Fibroblast of peridontal ligament (primary cell): ENCODE results near the gene SAP30.
A peak's percentile ranks its signal among the peaks of the same experiment; 100 is the strongest.

ENCODE experiments used
- DNase-seq: peaks from one replicate; pipeline ENCODE4 v3.0.0-alpha.2; 2010; ENCODE audit errors: extremely low read depth

The SAP30 gene

DNA sequence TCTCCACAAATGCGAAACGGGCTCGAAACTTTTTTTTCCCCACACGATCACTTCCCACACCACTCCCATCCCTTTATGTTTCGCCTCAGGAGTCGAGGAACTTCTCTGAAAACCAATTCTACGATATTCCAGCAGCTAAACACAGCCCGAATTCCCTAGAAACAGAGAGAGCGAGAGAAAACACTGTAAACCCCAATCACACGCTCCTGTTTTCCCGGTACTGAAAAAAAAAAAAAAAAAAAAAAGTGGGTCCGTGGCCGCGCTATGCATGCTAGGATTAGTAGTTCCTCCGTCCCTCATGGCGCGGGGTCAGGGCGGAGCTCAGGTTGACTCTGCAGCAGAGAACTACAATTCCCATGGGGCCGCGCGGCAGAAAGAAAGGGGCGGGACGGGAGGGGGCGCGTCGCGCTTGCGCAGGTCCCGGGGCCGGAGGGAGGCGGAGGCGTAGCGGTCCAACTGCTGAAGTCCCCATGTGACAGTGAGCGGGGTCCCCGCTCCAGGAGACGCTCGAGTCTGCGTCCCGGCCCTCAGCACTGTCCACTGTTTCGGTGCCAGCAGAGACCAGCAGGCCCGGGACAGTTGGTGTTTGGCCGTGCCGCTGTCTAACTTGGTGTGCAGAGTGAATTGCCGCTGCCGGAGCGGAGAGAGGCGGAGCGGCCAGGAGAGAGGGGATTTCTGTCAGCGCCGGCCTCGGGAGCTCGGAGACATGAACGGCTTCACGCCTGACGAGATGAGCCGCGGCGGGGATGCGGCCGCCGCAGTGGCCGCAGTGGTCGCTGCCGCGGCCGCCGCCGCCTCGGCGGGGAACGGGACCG, at the start of gene SAP30:
Gene SAP30 (plus strand): TSS at position 478 of the 815 bp plus-strand sequence. CDS start 229 bp downstream, at position 707.
- peak; percentile 98 for DNase-seq

- no peak for DNase-seq
These were observed 45.6 kb upstream of the SAP30 start for GRCh38 chr4:173325007-173325736.

DNA sequence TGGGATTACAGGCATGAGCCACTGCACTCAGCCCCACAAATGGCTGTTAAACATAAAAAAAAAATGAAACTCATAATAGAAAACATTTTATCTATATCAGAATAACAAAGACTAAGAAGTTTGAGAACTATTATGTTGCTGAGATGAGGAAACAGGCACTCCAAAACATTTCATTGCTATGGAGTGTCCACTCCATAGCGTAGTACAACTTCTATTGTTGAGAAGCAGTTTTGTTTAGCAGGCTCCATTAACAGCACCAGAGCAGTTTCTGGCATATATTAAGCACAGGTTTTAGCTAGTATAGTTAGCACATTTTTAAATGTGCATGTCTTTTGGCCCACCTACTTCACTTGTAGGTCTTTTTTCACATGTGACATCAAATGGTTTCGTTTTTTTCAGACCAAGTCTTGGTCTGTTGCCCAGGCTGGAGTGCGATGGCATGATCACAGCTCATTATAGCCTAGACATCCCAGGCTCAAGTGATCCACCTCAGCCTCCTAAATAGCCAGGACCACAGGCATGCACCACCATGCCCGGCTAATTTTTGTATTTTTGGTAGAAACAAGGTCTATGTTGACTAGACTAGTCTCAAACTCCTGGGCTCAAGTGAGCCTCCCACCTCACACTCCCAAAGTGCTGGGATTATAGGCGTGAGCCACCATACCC, 42.4 kb upstream of the SAP30 start:
- no peak for DNase-seq

DNA sequence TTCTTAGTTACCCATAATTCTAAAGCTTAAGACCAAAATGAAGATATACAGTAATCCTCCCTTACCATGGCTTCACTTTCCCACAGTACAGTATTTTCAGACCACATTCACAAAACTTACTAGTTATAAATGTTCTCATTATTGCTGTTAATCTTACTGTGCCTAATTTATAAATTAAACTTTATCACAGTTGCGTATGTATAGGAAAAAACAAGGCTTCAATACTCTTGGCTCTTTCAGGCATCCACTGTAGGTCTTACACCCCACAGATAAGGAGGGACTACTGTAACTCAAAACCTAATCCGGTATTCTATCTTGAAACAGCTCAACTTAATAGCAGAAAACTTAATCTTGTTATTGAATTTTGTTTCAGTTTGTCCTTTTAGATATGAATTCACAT, 40.2 kb upstream of the SAP30 start:
- DNase-seq, result no peak

DNA sequence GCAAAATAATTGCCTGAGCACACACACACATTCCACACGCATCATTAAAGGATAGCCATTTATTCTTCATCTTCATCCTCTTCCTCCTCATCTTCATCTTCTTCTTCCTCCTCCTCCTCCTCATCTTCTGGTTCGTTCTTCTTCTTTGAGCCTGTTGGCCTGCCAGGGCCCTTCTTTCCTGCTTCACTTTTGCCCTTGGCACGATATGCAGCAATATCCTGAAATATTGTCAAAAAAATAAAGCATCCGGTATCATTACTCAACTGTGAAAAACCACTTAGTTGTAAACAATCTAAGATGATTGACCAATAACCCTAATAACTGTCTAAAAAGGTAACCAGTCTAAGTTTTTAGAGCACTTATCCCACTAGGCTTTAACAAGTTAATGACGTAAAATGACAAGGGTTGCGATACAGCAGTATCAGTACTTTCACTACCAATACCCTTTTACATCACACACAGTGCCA, 38.7 kb upstream of the SAP30 start:
- peak; percentile 48 for DNase-seq

DNA sequence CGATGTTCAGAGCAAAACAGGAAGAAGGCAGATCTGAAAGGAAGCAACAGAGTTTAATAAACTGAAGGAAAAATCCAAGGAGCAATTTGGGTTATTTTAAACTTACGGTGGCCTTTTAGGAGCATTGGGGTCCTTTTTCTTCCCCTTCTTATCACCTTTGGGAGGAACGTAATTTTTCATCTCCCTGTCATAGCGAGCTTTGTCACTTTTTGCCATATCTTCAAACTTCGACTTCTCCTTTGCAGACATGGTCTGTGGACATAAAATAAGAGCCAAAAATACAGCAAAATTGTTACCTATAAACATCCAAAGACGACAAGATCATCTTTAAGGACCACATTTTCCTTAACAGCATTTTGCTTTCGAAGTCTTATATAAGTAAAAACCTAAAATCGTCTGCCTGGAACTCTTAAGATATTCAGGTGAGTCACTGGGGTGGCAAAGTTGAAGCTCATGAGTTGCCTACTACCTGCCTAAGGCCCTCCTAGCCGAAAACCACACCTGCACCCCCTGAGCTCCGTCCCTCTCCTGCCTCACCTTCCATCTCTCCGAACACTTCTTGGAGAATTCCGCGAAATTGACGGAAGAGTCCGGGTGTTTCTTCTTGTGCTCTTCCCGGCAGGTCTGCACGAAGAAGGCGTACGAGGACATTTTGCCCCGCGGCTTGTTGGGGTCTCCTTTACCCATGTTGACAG, 37.6 kb upstream of the SAP30 start:
- DNase-seq, result no peak

DNA sequence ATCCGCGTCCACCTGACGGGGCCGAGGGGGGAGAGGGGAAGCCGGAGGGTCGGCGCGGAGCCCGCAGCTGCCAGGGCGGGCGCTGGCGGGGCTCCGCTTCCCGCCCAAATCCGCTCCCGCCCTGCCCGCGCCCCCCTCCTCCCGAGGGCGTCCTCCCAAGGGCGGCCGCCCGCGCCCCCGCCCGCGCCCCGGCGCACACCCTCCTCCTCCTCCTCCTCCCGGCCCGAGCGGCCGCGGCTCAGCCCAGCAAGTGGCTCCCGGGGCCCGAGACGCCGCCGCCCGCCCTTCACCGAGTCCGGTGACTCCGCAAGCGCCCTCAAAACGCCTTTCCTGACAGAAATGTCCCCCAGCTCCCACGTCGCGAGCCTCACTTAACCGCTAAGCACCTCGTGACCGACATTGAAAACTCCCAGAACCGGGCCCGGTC, 37.1 kb upstream of the SAP30 start:
- DNase-seq, result no peak

GRCh38 chr4:173334085-173334890, 36.5 kb upstream of the SAP30 start, which contains the start of gene HMGB2:
HMGB2 (minus strand) TSS chr4:173334358; CDS start chr4:173333649, 709 bp downstream.
- DNase-seq, result peak; percentile 100

GRCh38 chr4:173334891-173335752, 35.6 kb upstream of the SAP30 start:
- peak; percentile 66 for DNase-seq

GRCh38 chr4:173337463-173337862, 33.3 kb upstream of the SAP30 start:
- DNase-seq, result no peak

GRCh38 chr4:173343832-173344397, 26.8 kb upstream of the SAP30 start:
- DNase-seq, result no peak

DNA sequence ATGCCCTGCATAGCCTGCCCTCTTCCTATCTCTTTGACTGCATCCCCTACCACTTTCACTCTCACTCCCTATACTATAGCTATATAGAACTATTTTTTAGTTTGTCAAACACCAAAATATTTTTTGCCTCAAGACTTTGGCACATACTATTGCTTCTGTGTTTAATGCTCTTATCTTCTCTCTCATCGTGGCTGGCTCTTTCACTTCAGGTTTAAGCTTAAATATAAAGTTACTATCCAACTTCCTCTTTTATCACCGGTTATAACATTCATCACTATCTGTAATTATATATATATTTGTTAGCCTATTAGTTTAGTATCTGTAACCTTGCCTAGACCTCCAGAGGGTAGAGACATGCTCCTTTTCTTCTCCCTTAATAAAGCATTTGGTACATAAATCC, 25.1 kb upstream of the SAP30 start:
- DNase-seq, result no peak

GRCh38 chr4:173346074-173346473, 24.7 kb upstream of the SAP30 start:
- DNase-seq, result peak; percentile 65

GRCh38 chr4:173347467-173347866, 23.3 kb upstream of the SAP30 start:
- DNase-seq, result no peak

GRCh38 chr4:173357939-173358338, 12.8 kb upstream of the SAP30 start:
- DNase-seq, result no peak

- DNase-seq, result peak; percentile 54
These were observed 10.1 kb upstream of the SAP30 start for GRCh38 chr4:173360587-173361221.

- no peak for DNase-seq
These were observed 8.1 kb upstream of the SAP30 start for GRCh38 chr4:173362666-173363065.

- DNase-seq, result no peak
These were observed 5.3 kb upstream of the SAP30 start for GRCh38 chr4:173365359-173365996.
